K562 (cell line): ENCODE measurements around the gene ASCC1. TPM values are rescaled to one million over a fixed set of nuclear protein-coding genes. Genes with fewer than 3 reads are reported as not detected.

Experiments
- C11orf30 ChIP-seq: fragments of 450-650 bp; IDR thresholded peaks from 2 replicates; pipeline ENCODE4 v1.6.1; 2016; ENCODE audit warnings: low read depth, mild to moderate bottlenecking
- CREBBP ChIP-seq: IDR thresholded peaks from one replicate; pipeline ENCODE4 v1.6.1; 2012; ENCODE audit warnings: low read depth, mild to moderate bottlenecking, control low read depth, inconsistent platforms, low read length
- EP400 ChIP-seq: fragments of 450-650 bp; IDR thresholded peaks from 2 replicates; pipeline ENCODE4 v1.6.1; 2017; ENCODE audit warnings: antibody characterized with exemption, mild to moderate bottlenecking, moderate library complexity
- JUND ChIP-seq, 2 experiments: IDR thresholded peaks; 2 replicates in 1 of 2; 3 replicates in 1 of 2; pipeline ENCODE4 v1.6.1; 2011; ENCODE audit warnings: borderline replicate concordance in 2 of 2, low read depth in 2 of 2, low read length in 2 of 2, improper control_type of control experiment in 1 of 2, missing biosample characterization in 1 of 2, missing genetic modification characterization in 1 of 2, missing genetic modification reagents in 1 of 2
- MAZ ChIP-seq, 2 experiments: fragments of 450-650 bp in 1 of 2; sonication (generic) in 1 of 2; formaldehyde crosslinking; IDR thresholded peaks in 1 of 2; conservative IDR thresholded peaks in 1 of 2; 2 replicates each; pipeline versions ENCODE4 v1.4.0 to v1.5.0; 2020; ENCODE audit warnings: mild to moderate bottlenecking in 1 of 2, missing genetic modification reagents in 1 of 2
- POLR2A ChIP-seq: fragments of 450-650 bp; conservative IDR thresholded peaks from 2 replicates; pipeline ENCODE4 v1.6.1; 2016
- SMARCE1 ChIP-seq: fragments of 450-650 bp; IDR thresholded peaks from 2 replicates; pipeline ENCODE4 v1.7.1; 2016; ENCODE audit warnings: mild to moderate bottlenecking
- SRF ChIP-seq, 2 experiments: fragments of 250-450, 450-650 bp in 1 of 2; sonication (Bioruptor Pico) in 1 of 2; sonication (generic) in 1 of 2; formaldehyde crosslinking; IDR thresholded peaks; 2 replicates each; pipeline versions ENCODE4 v1.5.0 to v1.5.1; 2020 to 2022; ENCODE audit warnings: mild to moderate bottlenecking in 1 of 2, missing genetic modification reagents in 1 of 2
- STAT5A ChIP-seq: IDR thresholded peaks from 2 replicates; pipeline ENCODE4 v1.6.1; 2012; ENCODE audit warnings: low read length, inconsistent platforms, borderline replicate concordance
- ZNF830 ChIP-seq: fragments of 250-450 bp; sonication (Bioruptor Pico); IDR thresholded peaks from 2 replicates; pipeline ENCODE4 v1.5.0; 2021; ENCODE audit warnings: mild to moderate bottlenecking
- polyA plus RNA-seq, 8 experiments: library from polyadenylated mRNA; depleted of rRNA in 4 of 8; stranded (reverse) in 5 of 8; unstranded in 3 of 8; fragments of >200 nt; fragmentation: Nextera tagmentation in 2 of 8; fragmentation: Illumina TruSeq in 1 of 8; extraction: Ambion mirVana in 2 of 8; extraction: Trizol in 1 of 8; gene quantifications; 2 replicates each; pipeline versions ENCODE4 v1.2.1 to v1.2.3, GENCODE V29; 2011 to 2014; ENCODE audit warnings: inconsistent platforms in 1 of 8, missing spikeins in 1 of 8
- total RNA-seq, 7 experiments: library from RNA; depleted of rRNA in 6 of 7; stranded (reverse); fragments of >200 nt in 6 of 7; fragmentation: Illumina TruSeq in 2 of 7; extraction: Trizol in 2 of 7; gene quantifications; 2 replicates each; pipeline versions ENCODE4 v1.2.1 to v1.2.3, GENCODE V29; 2011 to 2021; ENCODE audit warnings: low replicate concordance in 1 of 7
- TF ChIP-seq, protein P1 (sequence below): sonication (generic); formaldehyde crosslinking; IDR thresholded peaks from 2 replicates; pipeline ENCODE4 v1.8.0; 2022; ENCODE audit warnings: missing genetic modification reagents, mild to moderate bottlenecking, borderline replicate concordance
- TF ChIP-seq, protein P2 (sequence below), 2 experiments: fragments of 450-650 bp in 1 of 2; IDR thresholded peaks; 2 replicates each; pipeline ENCODE4 v1.6.1; 2011 to 2017; ENCODE audit warnings: low read depth in 2 of 2, antibody characterized with exemption in 1 of 2, borderline replicate concordance in 1 of 2, low read length in 1 of 2, mild to moderate bottlenecking in 1 of 2, mixed read lengths in 1 of 2; ENCODE audit not compliant: control insufficient read depth in 1 of 2
- TF ChIP-seq, protein P3 (sequence below): IDR thresholded peaks from 2 replicates; pipeline ENCODE4 v1.6.1; 2014; ENCODE audit warnings: antibody characterized with exemption
- TF ChIP-seq, protein P4 (sequence below): fragments of 450-650 bp; formaldehyde crosslinking; IDR thresholded peaks from 2 replicates; pipeline ENCODE4 v1.4.0; 2022; ENCODE audit warnings: mild to moderate bottlenecking, moderate library complexity
- TF ChIP-seq, protein P5 (sequence below): sonication (generic); IDR thresholded peaks from 2 replicates; pipeline ENCODE4 v1.6.1; 2016

Gene ASCC1
- total and polyA plus RNA-seq, 9 of the 15 experiments (the other 6 are each of a cell fraction or from before 2014, with no cell fraction given): 31.7 to 73.3 (median 52.8) TPM

DNA sequence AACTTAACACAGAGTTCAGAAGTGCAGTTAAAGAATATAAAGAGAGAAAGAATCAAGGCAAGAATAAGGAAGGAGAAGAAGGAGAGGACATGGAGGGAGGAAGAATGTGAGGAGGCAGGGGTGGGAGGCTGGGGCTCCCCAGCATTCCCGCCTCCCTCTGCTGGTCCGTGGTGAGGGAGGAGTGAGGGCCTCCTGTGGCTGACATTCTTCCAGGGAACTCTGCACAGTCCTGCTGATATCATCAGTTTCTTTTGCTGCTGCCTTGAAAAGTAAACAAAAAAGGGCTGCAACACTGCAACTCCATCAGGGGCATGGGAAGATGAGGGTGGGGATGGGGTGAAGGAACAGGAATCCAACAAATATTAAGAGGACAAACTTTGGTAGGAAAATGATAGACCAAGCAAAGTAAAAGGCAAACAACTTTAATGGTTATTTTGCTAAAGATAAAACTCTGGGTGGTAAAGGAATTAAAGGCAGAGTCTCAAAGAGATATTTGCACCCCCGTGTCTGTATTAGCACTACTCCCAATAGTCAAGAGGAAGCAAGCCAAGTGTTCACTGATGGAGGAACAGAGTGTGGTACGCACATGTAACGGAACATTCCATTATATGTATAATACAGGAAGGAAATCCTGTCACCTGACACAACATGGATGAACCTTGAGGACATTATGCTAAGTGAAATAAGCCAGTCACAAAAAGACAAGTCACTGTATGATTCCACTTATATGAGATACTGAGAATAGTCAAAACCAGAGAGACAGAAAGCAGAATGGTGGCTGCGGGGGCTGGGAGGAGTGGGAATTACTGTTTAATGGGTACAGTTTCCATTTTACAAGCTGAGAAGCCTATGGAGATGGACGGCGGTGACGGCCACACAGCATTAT, 119.7 kb downstream of the ASCC1 start (continued):
- TF ChIP-seq, protein P1, sequence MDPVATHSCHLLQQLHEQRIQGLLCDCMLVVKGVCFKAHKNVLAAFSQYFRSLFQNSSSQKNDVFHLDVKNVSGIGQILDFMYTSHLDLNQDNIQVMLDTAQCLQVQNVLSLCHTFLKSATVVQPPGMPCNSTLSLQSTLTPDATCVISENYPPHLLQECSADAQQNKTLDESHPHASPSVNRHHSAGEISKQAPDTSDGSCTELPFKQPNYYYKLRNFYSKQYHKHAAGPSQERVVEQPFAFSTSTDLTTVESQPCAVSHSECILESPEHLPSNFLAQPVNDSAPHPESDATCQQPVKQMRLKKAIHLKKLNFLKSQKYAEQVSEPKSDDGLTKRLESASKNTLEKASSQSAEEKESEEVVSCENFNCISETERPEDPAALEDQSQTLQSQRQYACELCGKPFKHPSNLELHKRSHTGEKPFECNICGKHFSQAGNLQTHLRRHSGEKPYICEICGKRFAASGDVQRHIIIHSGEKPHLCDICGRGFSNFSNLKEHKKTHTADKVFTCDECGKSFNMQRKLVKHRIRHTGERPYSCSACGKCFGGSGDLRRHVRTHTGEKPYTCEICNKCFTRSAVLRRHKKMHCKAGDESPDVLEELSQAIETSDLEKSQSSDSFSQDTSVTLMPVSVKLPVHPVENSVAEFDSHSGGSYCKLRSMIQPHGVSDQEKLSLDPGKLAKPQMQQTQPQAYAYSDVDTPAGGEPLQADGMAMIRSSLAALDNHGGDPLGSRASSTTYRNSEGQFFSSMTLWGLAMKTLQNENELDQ: no peak
- TF ChIP-seq SMARCE1 (0 out of 2 replicates have a peak, but pooled peaks have one; percentile 53), C11orf30 (peak; percentile 68; the same call in 1 of the 2 replicates), EP400 (0 out of 2 replicates have a peak, but pooled peaks have one; percentile 35), CREBBP (no peak), POLR2A (no peak), SRF (CRISPR knock-in tag; IDR thresholded peaks at IDR 0.05) (peak in 1 of 2 experiments; percentile 37; a peak in 1 of 4 replicates), JUND (IDR thresholded peaks at IDR 0.05; ENCODE audit: borderline replicate concordance, low read depth, low read length) (peak; percentile 38; the same call in 1 of the 2 replicates), JUND (tag; IDR thresholded peaks at IDR 0.05; ENCODE audit: borderline replicate concordance, low read depth, low read length) (no peak; the same call in 2 of the 3 replicates), MAZ (CRISPR knock-in tag; conservative IDR thresholded peaks at IDR 0.05 in 1 of 2, IDR thresholded peaks at IDR 0.05 in 1 of 2) (peak in 1 of 2 experiments; percentile 37; a peak in 1 of 4 replicates), ZNF830 (no peak), STAT5A (no peak)
- TF ChIP-seq, protein P2, sequence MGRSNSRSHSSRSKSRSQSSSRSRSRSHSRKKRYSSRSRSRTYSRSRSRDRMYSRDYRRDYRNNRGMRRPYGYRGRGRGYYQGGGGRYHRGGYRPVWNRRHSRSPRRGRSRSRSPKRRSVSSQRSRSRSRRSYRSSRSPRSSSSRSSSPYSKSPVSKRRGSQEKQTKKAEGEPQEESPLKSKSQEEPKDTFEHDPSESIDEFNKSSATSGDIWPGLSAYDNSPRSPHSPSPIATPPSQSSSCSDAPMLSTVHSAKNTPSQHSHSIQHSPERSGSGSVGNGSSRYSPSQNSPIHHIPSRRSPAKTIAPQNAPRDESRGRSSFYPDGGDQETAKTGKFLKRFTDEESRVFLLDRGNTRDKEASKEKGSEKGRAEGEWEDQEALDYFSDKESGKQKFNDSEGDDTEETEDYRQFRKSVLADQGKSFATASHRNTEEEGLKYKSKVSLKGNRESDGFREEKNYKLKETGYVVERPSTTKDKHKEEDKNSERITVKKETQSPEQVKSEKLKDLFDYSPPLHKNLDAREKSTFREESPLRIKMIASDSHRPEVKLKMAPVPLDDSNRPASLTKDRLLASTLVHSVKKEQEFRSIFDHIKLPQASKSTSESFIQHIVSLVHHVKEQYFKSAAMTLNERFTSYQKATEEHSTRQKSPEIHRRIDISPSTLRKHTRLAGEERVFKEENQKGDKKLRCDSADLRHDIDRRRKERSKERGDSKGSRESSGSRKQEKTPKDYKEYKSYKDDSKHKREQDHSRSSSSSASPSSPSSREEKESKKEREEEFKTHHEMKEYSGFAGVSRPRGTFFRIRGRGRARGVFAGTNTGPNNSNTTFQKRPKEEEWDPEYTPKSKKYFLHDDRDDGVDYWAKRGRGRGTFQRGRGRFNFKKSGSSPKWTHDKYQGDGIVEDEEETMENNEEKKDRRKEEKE (IDR thresholded peaks at IDR 0.05; ENCODE audit: borderline replicate concordance in 1 of 2, control insufficient read depth in 1 of 2, low read depth in 2 of 2, low read length in 1 of 2): no peak
- TF ChIP-seq, protein P3, sequence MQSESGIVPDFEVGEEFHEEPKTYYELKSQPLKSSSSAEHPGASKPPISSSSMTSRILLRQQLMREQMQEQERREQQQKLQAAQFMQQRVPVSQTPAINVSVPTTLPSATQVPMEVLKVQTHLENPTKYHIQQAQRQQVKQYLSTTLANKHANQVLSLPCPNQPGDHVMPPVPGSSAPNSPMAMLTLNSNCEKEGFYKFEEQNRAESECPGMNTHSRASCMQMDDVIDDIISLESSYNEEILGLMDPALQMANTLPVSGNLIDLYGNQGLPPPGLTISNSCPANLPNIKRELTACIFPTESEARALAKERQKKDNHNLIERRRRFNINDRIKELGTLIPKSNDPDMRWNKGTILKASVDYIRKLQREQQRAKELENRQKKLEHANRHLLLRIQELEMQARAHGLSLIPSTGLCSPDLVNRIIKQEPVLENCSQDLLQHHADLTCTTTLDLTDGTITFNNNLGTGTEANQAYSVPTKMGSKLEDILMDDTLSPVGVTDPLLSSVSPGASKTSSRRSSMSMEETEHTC: no peak
- TF ChIP-seq, protein P4, sequence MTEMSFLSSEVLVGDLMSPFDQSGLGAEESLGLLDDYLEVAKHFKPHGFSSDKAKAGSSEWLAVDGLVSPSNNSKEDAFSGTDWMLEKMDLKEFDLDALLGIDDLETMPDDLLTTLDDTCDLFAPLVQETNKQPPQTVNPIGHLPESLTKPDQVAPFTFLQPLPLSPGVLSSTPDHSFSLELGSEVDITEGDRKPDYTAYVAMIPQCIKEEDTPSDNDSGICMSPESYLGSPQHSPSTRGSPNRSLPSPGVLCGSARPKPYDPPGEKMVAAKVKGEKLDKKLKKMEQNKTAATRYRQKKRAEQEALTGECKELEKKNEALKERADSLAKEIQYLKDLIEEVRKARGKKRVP: no peak
- TF ChIP-seq, protein P5, sequence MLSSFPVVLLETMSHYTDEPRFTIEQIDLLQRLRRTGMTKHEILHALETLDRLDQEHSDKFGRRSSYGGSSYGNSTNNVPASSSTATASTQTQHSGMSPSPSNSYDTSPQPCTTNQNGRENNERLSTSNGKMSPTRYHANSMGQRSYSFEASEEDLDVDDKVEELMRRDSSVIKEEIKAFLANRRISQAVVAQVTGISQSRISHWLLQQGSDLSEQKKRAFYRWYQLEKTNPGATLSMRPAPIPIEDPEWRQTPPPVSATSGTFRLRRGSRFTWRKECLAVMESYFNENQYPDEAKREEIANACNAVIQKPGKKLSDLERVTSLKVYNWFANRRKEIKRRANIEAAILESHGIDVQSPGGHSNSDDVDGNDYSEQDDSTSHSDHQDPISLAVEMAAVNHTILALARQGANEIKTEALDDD: no peak
